H1 (cell line): Measurements from ENCODE around the gene HK1. TPM values are rescaled to one million over a fixed set of nuclear protein-coding genes. Genes with fewer than 3 reads are reported as not detected.

Source experiments
- polyA plus RNA-seq, 7 experiments: library from polyadenylated mRNA; depleted of rRNA in 3 of 7; stranded (reverse) in 5 of 7; unstranded in 2 of 7; fragments of >200 nt in 5 of 7; fragments of 200-250 nt in 2 of 7; gene quantifications; 1 replicate in 5 of 7; 2 replicates in 1 of 7; 4 replicates in 1 of 7; pipeline versions ENCODE4 v1.2.1 to v1.2.3, GENCODE V29; 2011 to 2013; ENCODE audit warnings: missing spikeins in 2 of 7, mixed read lengths in 2 of 7
- total RNA-seq: library from RNA; stranded (reverse); fragmentation: NEBNext Ultra II Directional; extraction: Animal tissue kit (Norgen Biotek cat#: 25700); gene quantifications from 2 replicates; pipeline ENCODE4 v1.2.1, GENCODE V29; 2021
- TF ChIP-seq, protein P1 (sequence below), 3 experiments: IDR thresholded peaks; 1 replicate in 2 of 3; 2 replicates in 1 of 3; pipeline versions ENCODE4 v1.5.1 to v1.6.1; 2011; ENCODE audit warnings: low read length in 3 of 3, mild to moderate bottlenecking in 3 of 3, inconsistent platforms in 2 of 3, low read depth in 1 of 3, moderate library complexity in 1 of 3; ENCODE audit not compliant: insufficient read depth in 1 of 3; ENCODE audit errors: control extremely low read depth in 1 of 3

The HK1 gene
- total and polyA plus RNA-seq, 2 of the 8 experiments (the other 6 are each of a cell fraction or from before 2014, with no cell fraction given): 55.8 to 247 TPM

DNA sequence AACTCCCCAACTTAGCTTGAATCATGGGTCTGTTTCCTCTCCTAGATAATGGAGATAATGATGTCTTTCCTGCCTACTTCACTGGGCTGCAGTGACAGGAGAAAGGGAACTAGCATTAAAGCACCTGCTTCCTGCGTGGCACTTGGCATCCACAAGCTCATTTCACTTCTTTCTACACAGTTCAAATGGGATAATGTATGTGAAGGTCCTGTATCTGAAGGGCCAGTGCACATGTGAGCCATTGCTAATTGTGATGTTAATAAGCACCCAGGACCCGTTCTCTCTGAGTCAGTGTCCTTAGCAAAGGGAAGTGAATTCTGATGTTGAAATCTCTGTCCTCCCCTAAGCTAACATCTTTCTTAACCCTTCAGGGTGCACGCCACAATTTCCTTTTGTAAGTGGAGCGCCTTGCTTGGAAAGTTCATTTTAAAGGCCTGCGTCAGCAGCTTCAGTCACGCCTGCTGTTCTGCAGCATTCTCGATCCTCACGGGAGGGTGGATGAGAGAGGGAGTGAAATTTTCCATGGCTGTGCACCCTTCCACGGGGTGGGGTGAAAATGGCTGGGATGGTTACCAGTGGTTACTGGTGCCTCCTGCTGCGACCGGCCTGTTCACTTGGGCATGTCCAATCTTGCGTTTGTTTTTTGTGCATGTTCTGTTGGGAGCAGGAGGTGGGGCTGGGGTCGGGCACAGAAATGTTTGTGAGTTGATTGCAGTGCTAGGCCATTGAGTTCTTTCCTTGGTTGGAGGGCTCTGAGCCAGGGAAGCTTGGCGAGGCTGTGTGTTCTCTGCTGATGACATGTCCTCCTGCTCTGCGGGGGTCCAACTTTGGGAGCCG, 59.2 kb downstream of the HK1 start (continued):
- TF ChIP-seq, protein P1, sequence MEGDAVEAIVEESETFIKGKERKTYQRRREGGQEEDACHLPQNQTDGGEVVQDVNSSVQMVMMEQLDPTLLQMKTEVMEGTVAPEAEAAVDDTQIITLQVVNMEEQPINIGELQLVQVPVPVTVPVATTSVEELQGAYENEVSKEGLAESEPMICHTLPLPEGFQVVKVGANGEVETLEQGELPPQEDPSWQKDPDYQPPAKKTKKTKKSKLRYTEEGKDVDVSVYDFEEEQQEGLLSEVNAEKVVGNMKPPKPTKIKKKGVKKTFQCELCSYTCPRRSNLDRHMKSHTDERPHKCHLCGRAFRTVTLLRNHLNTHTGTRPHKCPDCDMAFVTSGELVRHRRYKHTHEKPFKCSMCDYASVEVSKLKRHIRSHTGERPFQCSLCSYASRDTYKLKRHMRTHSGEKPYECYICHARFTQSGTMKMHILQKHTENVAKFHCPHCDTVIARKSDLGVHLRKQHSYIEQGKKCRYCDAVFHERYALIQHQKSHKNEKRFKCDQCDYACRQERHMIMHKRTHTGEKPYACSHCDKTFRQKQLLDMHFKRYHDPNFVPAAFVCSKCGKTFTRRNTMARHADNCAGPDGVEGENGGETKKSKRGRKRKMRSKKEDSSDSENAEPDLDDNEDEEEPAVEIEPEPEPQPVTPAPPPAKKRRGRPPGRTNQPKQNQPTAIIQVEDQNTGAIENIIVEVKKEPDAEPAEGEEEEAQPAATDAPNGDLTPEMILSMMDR (IDR thresholded peaks at IDR 0.05; ENCODE audit: control extremely low read depth in 1 of 3, insufficient read depth in 1 of 3, low read depth in 1 of 3, low read length in 3 of 3): no peak
